ENCODE data around the gene REV3L. TPM values are rescaled to one million over a fixed set of nuclear protein-coding genes. Genes with fewer than 3 reads are reported as not detected.
"Not testable (repeated sequence)": the region's sequence is repeated elsewhere in the genome, so short reads cannot be mapped to it uniquely, and the experiment has no call there.

Gene REV3L
- total RNA-seq, 2 experiments from 2014 or later = 19.8 to 22.9 TPM

DNA sequence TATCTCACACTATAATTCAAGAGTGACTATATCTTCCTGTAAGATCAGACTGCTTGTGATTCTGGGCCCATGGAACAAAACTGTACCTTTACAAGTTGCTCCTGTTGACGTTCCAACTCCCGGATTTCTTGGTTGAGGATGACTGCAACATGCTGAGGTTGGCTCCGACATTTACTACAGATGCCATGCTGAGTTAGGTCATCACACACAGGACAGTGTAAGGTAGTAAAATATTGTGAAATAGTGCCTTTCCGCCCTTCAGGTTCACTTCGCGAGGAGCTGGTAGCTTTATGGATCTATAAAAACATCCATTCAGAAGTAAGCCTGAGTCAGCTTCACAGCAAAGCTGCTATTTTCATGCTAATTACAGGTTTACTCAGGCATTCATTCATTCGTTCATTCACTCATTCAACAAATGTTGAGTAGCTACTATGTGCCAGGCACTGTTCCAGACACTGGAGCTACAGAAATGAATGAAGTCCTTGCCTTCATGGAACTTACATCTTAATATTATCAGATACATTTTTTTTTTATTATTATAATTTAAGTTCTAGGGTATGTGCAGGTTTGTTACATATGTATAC is 175.7 kb downstream of the REV3L start:
- peaks cover 3% of the 10 kb centered on the region for H3K4me1 Mint-ChIP-seq
- DNase-seq = no peak
- H3K27ac Mint-ChIP-seq = no peak overlapping the region
- ChIA-PET POLR2A (interaction anchor here (0.6 kb wide), 1 partner anchor 608 kb away, joined by 4 read pairs; no protein-coding TSS in a partner anchor), CTCF (no interaction called here)
- no peaks in the 10 kb centered on the region for H3K27me3 Mint-ChIP-seq
- H3K36me3 Mint-ChIP-seq (ENCODE audit: low read depth) = peaks cover 55% of the 10 kb centered on the region
- H3K4me3 Mint-ChIP-seq = no peak overlapping the region
- H3K9me3 Mint-ChIP-seq = peaks cover 3% of the 10 kb centered on the region

DNA sequence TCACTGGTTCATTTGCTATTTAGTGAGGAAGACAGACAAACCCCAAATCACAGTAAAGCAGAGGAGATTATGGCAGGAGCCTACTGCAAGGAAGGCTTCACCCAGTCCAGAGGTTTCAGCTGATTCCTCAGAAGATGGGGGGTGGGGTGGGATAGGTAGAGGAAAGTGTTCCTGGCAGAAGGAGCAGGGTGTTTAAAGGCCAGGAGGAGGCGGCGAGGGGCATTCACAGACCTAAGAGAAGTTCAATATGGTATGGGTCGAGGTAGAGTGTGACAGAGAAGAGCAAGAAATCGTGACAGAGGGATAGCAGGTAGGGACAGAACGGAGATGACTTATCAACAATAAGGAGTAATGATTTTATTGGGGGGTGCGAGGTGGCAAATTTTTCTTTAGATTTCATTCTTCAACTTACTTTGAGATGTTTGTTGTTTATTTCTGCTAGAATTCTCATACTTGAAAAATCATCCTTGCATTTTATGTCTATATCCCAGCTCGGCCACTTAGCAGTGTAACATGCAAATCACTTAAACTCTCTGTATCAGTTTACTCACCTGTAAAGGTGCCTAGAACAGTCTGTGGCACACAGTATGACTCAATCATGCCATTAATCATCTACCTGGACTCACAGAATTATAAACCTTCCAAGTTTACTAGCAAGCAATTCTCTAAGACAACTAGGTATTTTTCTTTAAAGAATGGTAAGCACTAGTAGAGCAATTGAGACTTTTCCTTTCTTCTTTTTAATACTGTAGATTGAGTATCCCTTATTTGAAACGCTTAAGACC is 176.7 kb downstream of the REV3L start:
- Mint-ChIP-seq H3K27ac (no peak overlapping the region), H3K9me3 (peaks cover 3% of the 10 kb centered on the region), H3K4me1 (peaks cover 10% of the 10 kb centered on the region), H3K27me3 (no peaks in the 10 kb centered on the region), H3K36me3 (ENCODE audit: low read depth) (peaks cover 62% of the 10 kb centered on the region), H3K4me3 (no peak overlapping the region)
- ChIA-PET POLR2A (no interaction called here), CTCF (no interaction called here)
- no peak for DNase-seq

DNA sequence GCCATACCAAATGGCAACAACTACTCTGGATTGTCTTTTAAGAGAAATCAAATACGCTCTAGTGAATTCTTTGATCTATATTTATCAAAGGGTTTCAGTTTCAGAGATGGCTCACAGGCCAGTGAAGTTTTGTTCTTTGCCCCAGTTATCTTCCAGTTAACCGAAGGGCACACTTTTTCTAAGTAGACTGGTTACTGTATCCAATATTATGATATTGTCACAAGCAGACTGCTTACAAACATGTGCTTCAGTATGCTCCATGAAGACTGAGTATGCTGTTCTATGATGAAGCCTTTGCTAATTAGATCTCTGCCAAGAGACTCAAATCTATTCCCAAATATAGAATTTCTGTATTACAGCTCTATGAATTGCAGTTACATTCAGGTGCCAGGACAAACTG is 181.1 kb downstream of the REV3L start:
- Mint-ChIP-seq H3K27me3 (no peaks in the 10 kb centered on the region), H3K4me3 (no peak overlapping the region), H3K27ac (no peak overlapping the region), H3K9me3 (peaks cover 5% of the 10 kb centered on the region), H3K4me1 (peaks cover 10% of the 10 kb centered on the region), H3K36me3 (ENCODE audit: low read depth) (peaks cover 47% of the 10 kb centered on the region)
- no peak for DNase-seq
- ChIA-PET CTCF (interaction anchor here (1.2 kb wide), 1 partner anchor 43 kb away, joined by 6 read pairs; a partner anchor contains a TSS), POLR2A (interaction anchor here (0.6 kb wide), 1 partner anchor 43 kb away, joined by 3 read pairs; no protein-coding TSS in a partner anchor)

DNA sequence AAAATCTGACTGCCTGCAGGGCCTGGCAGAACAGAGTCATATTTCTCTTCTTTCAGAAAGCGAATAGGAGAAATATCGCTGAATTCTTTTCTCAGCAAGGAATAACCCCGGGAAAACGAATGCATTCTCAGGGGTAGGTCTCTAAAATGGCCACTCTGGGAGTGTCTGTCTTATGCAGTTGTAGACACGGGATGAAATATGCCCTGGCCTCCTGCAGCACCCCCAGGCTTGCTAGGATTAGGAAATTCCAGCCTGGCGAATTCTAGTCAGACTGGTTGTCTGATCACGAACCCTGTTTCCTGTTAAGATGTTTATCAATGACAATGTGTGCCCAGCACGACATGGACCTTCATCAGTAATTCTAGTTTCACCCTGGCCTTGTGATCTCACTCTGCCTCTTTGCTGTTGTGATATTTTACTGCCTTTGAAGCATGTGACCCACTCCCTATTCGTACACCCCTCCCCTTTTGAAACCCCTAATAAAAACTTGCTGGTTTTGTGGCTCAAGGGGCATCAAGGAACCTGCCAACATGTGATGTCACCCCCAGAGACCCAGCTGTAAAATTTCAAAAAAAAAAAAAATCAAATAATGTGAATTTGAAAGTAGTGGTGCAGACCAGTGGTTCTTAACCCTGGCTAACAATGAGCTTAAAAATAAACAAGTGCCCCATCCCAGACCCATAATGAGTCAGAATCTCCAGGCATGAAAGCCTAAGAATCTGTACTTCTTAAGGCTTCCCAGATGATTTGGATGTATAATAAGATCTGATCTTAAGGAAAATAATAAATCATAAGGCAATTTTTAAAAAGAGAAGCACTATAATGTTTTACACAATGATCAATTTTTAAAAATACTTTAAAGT is 181.8 kb downstream of the REV3L start:
- not testable (repeated sequence) for H3K9me3 Mint-ChIP-seq, H3K27me3 Mint-ChIP-seq, H3K27ac Mint-ChIP-seq, H3K4me3 Mint-ChIP-seq, DNase-seq
- POLR2A ChIA-PET = interaction anchor here (0.6 kb wide), 1 partner anchor 42 kb away, joined by 3 read pairs; no protein-coding TSS in a partner anchor
- Mint-ChIP-seq H3K36me3 (ENCODE audit: low read depth) (peaks cover 43% of the 10 kb centered on the region), H3K4me1 (peaks cover 10% of the 10 kb centered on the region)
- CTCF ChIA-PET = interaction anchor here (0.8 kb wide), 1 partner anchor 42 kb away, joined by 3 read pairs; a partner anchor contains a TSS

DNA sequence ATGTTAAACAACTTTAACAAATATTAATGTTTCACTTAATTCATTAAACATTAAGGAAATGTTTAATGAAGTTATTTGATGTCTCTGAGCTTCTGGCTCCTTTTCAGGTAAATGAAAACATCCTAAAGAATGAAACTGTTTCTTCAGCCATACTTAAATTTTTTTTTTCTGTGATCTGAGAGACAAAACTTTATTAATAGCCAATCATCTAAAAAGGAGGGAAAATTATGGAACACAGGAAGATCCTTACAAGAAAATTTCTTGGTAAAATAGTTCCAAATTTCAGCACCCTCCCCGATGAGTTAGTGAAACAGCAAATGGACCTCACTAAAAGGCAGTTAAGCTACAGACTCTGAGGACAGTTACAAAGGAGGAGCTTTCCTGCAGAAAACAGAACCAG is 185.2 kb downstream of the REV3L start:
- no peaks in the 10 kb centered on the region for H3K27me3 Mint-ChIP-seq
- no peak overlapping the region for H3K4me3 Mint-ChIP-seq
- H3K9me3 Mint-ChIP-seq = peaks cover 5% of the 10 kb centered on the region
- no peak for DNase-seq
- CTCF ChIA-PET = interaction anchor here (2.1 kb wide), 1 partner anchor 39 kb away, joined by 13 read pairs; a partner anchor contains a TSS
- H3K4me1 Mint-ChIP-seq = peaks cover 18% of the 10 kb centered on the region
- no peak overlapping the region for H3K27ac Mint-ChIP-seq
- peaks cover 36% of the 10 kb centered on the region for H3K36me3 Mint-ChIP-seq (ENCODE audit: low read depth)
- POLR2A ChIA-PET = no interaction called here

DNA sequence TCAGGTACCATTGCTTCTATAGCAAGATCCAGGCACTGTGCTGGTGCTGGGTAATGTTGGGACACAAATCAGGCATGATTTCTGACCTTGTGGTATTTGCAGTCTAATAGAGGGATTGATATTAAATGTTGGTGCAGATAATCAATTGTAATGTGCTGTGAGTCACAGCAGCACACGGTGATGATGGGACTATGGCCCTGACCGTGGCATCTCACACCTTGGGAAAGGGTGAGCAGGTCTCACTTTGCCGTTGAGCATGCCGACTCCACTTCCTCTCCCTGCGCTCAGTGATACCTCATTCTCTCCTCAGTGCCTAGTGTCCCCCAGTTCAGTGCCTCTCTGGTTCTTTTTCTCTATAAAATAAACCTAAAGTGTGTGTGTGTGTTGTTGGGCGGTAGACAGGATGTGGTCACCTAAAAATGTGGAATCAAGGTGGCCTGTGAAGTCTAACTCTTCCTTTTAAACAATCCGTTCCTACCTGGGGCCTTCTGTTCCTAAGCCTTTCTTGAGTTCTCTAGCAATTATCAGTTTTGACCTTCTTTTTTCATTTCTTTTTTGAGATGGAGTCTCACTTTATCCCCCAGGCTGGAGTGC is 188.5 kb downstream of the REV3L start:
- ChIA-PET POLR2A (no interaction called here), CTCF (interaction anchor here (0.7 to 1.9 kb wide), 2 partner anchors 35 to 1048 kb away, joined by 4 to 6 read pairs; a partner anchor contains a TSS)
- H3K9me3 Mint-ChIP-seq = no peaks in the 10 kb centered on the region
- peak overlapping the region; percentile 6 for H3K27ac Mint-ChIP-seq
- H3K36me3 Mint-ChIP-seq (ENCODE audit: low read depth) = peaks cover 16% of the 10 kb centered on the region
- peaks cover 20% of the 10 kb centered on the region for H3K4me1 Mint-ChIP-seq
- no peak for DNase-seq
- H3K4me3 Mint-ChIP-seq = no peak overlapping the region
- no peaks in the 10 kb centered on the region for H3K27me3 Mint-ChIP-seq

DNA sequence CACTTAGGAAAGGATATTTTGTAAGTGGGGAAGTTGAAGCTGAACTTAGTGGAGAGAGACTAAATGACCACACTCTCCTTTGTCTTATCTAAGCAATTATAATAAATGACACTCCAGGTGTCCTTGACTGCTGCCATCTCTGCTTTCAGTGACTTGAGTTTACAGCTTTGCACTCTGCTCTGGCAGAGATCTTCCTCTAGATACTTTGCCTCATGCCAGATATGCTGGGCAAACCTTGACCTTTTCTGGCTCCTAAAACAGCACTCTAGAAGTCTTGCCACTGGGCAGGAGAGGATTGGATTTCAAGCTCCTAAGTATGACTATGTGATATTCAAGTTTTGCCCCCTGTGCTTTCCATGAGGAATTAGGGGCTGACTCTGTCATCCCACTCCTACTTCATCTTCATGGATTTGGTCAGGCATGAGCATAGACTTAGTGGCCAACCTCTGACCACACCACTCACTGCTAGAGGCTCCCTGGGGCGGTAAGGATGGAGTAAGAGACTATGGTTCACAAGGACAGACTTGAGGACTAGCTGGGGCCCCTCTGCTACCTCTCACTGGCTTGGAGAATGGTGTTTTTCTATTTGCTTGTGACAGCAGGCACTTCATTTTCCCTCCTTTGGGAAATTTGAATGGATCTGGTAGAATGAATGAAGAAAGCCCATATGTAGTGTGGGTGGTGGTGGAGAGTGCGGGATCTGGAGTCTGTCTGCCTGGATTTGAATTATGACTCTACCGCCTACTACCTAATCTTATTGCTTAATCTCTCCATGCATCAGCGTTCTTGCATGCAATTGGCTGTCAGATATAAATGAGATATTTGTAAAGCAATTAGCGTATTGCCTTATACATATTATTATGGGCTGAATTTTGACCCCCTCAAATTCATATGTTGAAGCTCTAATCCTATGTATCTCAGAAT is 191.4 kb downstream of the REV3L start:
- peaks cover 25% of the 10 kb centered on the region for H3K4me1 Mint-ChIP-seq
- POLR2A ChIA-PET = no interaction called here
- peaks cover 7% of the 10 kb centered on the region for H3K36me3 Mint-ChIP-seq (ENCODE audit: low read depth)
- H3K27me3 Mint-ChIP-seq = no peaks in the 10 kb centered on the region
- no peak for DNase-seq
- H3K27ac Mint-ChIP-seq = no peak overlapping the region
- H3K4me3 Mint-ChIP-seq = no peak overlapping the region
- CTCF ChIA-PET = no interaction called here
- no peaks in the 10 kb centered on the region for H3K9me3 Mint-ChIP-seq

DNA sequence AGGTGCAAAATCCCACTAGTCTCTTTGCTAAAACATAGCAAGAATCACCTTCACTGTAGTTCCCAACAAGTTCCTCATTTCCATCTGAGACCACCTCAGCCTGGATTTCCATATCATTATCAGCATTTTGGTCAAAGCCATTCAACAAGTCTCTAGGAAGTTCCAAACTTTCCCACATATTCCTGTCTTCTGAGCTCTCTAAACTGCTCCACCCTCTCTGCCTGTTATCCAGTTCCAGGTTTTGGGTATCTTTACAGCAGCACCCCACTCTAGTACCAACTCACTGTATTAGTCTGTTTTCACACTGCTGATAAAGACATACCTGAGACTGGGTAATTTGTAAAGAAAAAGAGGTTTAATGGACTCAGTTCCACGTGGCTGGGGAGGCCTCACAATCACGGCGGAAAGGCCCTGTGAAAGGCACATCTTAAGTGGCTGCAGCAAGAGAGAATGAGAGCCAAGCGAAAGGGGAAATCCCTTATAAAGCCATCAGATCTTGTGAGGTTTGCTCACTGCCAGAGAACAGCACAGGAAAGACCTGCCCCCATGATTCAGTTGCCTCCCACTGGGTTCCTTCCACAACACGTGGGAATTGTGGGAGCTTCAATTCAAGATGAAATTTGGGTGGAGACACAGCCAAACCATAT is 192.2 kb downstream of the REV3L start:
- peak; percentile 27 for DNase-seq
- H3K27ac Mint-ChIP-seq; POLR2A ChIA-PET; CTCF ChIA-PET; H3K36me3 Mint-ChIP-seq (ENCODE audit: low read depth); H3K27me3 Mint-ChIP-seq; H3K9me3 Mint-ChIP-seq; H3K4me3 Mint-ChIP-seq: not testable (repeated sequence)
- peaks cover 25% of the 10 kb centered on the region for H3K4me1 Mint-ChIP-seq

DNA sequence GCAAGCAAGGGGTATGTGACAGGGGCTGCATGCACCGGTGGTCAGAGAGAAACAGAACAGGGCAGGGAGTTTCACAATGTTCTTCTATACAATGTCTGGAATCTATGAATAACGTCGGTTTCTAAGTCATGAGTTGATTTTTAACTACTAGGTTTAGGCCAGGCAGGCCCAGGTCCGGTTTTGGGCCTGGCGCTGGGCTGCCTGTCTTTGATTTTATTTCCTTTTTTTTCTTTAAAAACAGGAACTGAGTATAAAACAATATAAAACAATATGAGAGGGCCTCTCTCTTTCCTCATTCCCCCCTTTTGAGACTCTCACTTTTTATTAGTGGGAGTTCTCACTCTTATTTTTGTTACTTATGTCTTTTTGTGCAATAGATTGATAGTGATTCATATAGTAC is 198.7 kb downstream of the REV3L start:
- H3K4me1 Mint-ChIP-seq, H3K27me3 Mint-ChIP-seq, POLR2A ChIA-PET, H3K4me3 Mint-ChIP-seq, H3K9me3 Mint-ChIP-seq, DNase-seq, H3K27ac Mint-ChIP-seq: not testable (repeated sequence)
- peaks cover 37% of the 10 kb centered on the region for H3K36me3 Mint-ChIP-seq (ENCODE audit: low read depth)
- CTCF ChIA-PET = interaction anchor here (1.6 kb wide), 1 partner anchor 25 kb away, joined by 6 read pairs; a partner anchor contains a TSS

DNA sequence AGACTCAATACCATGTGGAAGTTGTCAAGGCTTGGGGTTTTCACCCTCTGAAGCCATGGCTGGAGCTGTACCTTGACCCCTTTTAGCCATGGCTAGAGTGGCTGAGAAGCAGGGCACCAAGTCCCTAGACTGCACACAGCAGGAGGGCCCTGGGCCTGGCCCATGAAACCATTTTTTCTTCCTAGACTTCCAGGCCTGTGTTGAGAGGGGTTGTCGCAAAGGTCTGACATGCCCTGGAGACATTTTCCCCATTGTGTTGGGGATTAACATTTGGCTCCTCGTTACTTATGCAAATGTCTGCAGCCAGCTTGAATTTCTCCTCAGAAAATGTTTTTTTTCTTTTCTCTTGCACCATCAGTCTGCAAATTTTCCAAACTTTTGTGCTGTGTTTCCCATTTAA is 199.3 kb downstream of the REV3L start:
- ChIA-PET CTCF (no interaction called here), POLR2A (no interaction called here)
- no peak overlapping the region for H3K27ac Mint-ChIP-seq
- H3K4me1 Mint-ChIP-seq = no peaks in the 10 kb centered on the region
- no peak overlapping the region for H3K4me3 Mint-ChIP-seq
- H3K27me3 Mint-ChIP-seq = no peaks in the 10 kb centered on the region
- no peaks in the 10 kb centered on the region for H3K9me3 Mint-ChIP-seq
- peaks cover 44% of the 10 kb centered on the region for H3K36me3 Mint-ChIP-seq (ENCODE audit: low read depth)
- DNase-seq = no peak

DNA sequence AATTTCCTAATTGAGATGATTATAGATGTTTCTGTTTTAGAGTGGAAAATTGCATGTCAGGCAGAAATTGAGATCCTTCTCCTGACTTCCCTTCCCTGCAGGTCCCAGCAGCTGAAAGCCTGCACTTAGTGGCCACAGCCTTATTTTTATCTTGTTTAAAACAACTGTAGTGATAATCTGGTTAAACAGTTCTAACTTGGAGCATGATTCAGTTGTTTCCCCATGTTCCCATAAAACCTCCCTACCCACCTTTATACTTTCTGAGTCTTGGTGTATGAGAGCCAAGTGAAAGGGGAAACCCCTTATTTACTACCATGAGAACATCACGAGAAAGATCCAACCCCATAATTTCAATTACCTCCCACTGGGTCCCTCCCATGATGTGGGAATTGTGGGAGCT is 200.5 kb downstream of the REV3L start:
- ChIA-PET CTCF (no interaction called here), POLR2A (interaction anchor here (1.4 kb wide), 1 partner anchor 23 kb away, joined by 3 read pairs; a partner anchor contains a TSS)
- DNase-seq = no peak
- Mint-ChIP-seq H3K27ac (no peak overlapping the region), H3K4me3 (no peak overlapping the region), H3K27me3 (no peaks in the 10 kb centered on the region), H3K9me3 (no peaks in the 10 kb centered on the region), H3K4me1 (no peaks in the 10 kb centered on the region), H3K36me3 (ENCODE audit: low read depth) (peaks cover 55% of the 10 kb centered on the region)
